HG02970 (cell line): Measurements from ENCODE around the gene NAGPA.

ENCODE experiments used
- ATAC-seq: cut with Tn5 transposase; IDR thresholded peaks from one replicate; pipeline ENCODE4 v1.9.1; 2021; ENCODE audit warnings: mild to moderate bottlenecking, moderate library complexity, moderate number of reproducible peaks; ENCODE audit not compliant: unreplicated experiment, low FRiP score

NAGPA gene

GRCh38 chr16:5028950-5029475 is 4.7 kb downstream of the NAGPA start:
- ATAC-seq, result no peak

GRCh38 chr16:5027575-5028235 is 6.0 kb downstream of the NAGPA start:
- ATAC-seq, result no peak

DNA sequence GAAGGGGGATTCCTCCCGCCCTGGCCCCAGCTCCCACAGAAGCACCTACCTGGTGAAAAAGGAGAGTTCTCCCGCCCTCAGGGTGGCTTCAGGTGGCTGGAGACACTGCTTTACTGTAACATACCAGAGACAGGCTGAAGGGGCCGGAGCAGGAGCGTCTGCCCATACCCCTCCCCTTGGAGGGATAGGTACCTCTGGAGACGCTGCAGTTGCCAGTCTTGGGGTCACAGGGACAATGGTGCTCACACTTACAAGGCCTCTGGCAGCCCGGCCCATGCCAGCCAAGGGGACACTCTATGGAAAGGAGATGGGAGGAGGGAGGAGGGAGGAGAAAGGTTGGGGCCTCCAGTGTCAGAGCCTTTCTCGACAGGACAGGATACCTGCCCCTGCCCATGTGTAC is 6.6 kb downstream of the NAGPA start:
- ATAC-seq, result no peak

DNA sequence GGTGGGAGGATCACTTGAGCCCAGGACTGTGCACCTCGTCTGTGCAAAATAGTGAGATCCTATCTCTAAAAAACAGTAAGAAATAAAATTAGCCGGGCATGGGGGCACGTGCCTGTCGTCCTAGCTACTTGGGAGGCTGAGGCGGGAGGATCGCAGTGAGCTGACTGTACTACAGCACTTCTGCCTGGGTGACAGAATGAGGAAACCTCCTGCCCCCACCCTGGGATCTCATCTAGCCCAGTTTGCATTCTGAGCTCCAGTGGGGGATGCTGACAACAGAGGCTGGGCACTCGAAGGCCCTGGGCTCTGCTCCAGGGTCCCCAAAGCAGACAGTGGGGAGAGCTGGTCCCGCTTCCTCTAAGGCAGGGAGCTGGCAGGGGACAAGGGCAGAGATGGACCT is 7.1 kb downstream of the NAGPA start:
- ATAC-seq, result no peak

DNA sequence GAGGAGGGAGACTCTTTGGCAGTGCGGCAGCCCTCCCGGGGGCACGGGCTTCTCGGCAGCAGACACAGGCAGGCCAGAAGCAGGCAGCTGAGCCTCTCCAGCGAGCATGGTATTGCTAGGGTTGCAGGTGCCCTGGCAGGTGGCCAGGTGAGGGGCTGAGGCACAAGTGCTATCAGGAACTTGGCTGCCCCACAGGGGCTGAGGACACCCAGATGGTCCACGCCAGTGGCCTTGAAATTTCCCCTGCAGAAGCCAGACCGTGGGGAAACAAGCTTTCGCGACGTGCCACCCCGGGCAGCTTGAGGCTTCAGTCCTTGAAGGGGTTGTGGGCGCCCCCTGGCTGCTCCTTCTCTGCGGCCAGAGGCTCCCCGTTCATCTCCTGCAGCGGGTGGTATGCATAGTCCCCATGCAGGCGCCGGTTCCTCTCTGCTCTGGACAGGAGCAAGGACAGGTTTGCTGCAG is 8.5 kb downstream of the NAGPA start:
- no peak for ATAC-seq

GRCh38 chr16:5024632-5025031 is 9.1 kb downstream of the NAGPA start:
- no peak for ATAC-seq

- no peak for ATAC-seq
These were observed 11.2 kb downstream of the NAGPA start for GRCh38 chr16:5022521-5022920.

GRCh38 chr16:5020551-5020950 is 13.2 kb downstream of the NAGPA start:
- ATAC-seq, result no peak

DNA sequence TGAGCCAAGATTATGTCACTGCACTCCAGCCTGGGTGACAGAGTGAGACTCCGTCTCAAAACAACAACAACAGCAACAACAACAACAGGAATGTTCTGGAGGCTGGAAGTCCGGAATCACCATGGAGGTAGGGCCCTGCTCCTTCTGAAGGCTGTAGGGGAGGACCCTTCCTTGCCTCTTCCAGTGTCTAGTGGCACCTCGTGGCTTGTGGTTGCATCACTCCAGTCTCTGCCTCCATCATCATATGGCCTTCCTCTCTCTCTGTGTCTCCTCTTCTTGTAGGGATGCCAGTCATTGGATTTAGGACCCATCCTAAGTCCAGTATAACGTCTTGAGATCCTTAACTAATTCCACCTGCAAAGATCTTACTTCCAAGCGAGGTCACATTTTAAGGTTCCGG is 14.0 kb downstream of the NAGPA start:
- ATAC-seq, result no peak

DNA sequence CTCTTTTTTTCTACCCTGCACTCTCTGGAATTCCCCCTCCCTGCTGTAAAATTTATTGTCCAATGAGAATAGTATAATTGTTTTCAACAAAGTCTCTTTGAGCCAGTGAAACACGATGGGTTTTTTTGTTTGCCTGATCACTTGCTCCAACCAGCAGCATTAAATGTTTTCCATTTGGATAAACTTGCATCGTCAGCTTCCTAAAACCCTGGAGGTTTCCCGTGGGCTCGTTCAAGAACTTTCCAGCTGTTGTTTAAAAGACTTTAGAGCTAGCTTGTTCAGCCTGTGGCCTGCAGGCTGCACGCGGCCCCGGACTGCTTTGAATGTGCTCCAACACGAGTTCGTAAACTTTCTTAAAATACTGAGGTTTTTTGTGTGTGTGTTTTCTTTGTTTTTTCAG is 14.9 kb downstream of the NAGPA start:
- ATAC-seq, result no peak

DNA sequence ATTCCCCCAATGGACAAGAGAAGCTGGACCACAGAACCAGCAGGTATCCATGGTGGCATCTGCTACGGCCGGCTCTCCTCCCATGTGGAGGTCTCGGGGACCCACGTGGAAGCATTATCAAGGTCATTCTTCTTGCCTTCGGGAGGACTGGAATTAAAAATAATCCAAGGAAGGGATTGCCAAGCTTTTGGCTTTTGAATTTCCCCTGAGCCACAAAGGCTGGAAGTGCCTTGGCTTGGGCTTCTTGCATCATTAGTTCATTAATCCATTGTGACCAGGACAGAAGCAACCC is 16.1 kb downstream of the NAGPA start:
- no peak for ATAC-seq

- ATAC-seq, result no peak
These were observed 16.6 kb downstream of the NAGPA start for GRCh38 chr16:5016967-5017677.

DNA sequence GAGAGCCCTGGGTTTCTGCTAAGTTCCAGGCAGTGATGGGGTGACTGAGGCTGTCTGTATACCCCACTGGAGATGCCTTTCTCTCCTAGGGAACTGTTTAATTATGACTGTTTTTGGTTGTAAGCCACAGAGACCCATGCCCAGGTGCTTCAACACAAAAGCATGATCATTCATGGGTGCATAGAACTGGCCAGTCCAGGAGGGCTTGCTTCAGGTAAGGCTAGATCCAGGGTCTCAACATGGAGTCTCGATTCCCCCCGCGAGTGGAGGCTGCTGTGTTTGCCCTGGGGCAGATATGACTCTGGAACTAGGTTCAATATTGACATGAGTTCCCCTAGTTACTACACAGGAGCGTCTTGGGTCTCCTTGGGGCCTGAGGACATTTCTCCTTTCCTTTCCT is 17.8 kb downstream of the NAGPA start:
- no peak for ATAC-seq

- ATAC-seq, result no peak
These were observed 18.4 kb downstream of the NAGPA start for GRCh38 chr16:5015351-5015750.

DNA sequence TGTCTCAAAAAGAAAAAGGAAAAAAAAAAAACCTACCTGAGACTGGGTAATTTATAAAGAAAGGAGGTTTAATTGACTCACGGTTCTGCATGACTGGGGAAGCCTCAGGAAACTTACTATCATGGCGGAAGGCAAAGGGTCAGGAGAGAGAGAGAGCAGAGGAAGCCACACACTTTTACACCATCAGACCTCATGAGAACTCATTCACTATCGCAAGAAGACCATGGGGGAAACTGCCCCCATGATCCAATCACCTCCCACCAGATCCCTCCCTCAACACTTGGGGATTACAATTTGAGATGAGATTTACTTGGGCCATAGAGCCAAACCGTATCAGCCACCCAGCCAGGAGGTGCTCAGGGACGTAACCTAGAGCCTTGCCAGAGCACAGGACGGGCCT is 20.8 kb downstream of the NAGPA start:
- ATAC-seq, result no peak

GRCh38 chr16:5011637-5012036 is 22.1 kb downstream of the NAGPA start:
- ATAC-seq, result no peak

DNA sequence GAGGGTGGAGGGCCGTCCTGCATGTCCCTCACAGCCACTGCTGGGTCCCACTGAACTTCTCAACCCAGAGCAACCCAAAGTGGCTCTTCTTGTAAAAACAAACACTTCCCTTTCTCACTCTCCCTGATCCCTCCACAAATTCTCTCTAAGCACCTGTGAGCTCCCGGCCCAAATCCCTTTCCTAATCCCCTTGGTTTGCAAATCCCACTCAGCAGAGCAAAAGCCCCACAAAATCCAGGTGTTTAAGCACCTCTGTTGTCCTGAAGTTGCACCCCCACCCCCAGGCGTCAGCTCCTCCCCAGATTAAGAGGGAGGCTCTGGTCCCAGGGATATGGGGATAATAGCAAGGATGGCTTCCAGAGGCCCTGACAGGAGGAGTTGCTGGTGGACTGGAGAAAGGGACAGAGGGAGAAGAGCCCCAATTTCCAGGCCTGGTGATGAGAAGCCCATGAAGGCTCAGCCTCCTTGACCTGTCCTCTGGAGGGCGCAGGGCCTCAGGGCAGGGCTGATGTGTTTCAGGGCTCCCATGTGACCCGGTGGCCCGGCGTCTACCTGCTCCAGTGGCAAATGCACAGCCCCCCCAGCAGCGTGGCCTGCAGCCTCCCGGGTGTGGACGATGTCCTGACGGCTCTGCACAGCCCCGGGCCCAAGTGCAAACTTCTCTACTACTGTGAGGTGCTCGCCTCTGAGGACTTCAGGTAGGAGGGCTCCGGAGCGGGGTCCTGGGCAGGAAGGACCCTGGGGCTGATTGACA is 23.0 kb downstream of the NAGPA start:
- no peak for ATAC-seq

GRCh38 chr16:5008311-5008731 is 25.4 kb downstream of the NAGPA start:
- ATAC-seq, result no peak

GRCh38 chr16:5007256-5007655 is 26.5 kb downstream of the NAGPA start:
- ATAC-seq, result no peak

GRCh38 chr16:5006348-5007193 is 27.2 kb downstream of the NAGPA start:
- no peak for ATAC-seq

DNA sequence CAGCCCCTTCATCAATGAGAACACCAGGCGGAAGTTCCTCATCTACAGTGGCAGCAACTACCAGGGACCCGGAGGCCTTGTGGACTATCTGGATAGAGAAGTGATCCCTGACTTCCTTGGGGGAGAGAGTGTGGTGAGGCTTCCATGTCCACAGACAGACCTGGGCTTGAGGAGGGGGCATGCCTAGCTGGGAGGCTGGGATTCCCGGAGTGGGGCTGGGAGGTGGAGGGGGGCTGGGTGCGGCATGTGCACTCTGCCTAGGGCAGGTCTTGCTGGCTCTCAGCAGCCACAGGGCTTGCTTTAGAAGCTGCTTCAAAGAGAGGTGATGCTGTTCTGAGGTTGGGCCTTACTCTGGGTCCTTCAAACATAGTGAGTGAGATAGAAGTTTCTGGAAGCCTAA is 27.8 kb downstream of the NAGPA start:
- ATAC-seq, result no peak
